B cell (primary cell): ENCODE data around the gene CLK1. TPM values are rescaled to one million over a fixed set of nuclear protein-coding genes. Genes with fewer than 3 reads are reported as not detected.
"Not testable (repeated sequence)": the region's sequence is repeated elsewhere in the genome, so short reads cannot be mapped to it uniquely, and the experiment has no call there.

Experiments used
- ATAC-seq: fragments of 200-7000 bp; cut with Tn5 transposase; one replicate; pipeline ENCODE4 v1.10.0; 2021; ENCODE audit warnings: low read depth, mild to moderate bottlenecking, moderate number of reproducible peaks, moderate library complexity
- CTCF ChIA-PET: fragments of 350-600 bp; sonication (Branson Sonifier 250); formaldehyde crosslinking; loops from one replicate; lab custom pipeline; 2021; ENCODE audit warnings: antibody characterized with exemption, inconsistent platforms; lab: Charles Lee
- POLR2A ChIA-PET: fragments of 350-600 bp; sonication (Branson Sonifier 250); formaldehyde crosslinking; loops from one replicate; lab custom pipeline; 2021; ENCODE audit warnings: antibody characterized with exemption; lab: Charles Lee
- DNase-seq: peaks from one replicate; pipeline ENCODE4 v3.0.0; 2013
- H2AFZ ChIP-seq: 2 replicates; pipeline ENCODE4 v1.6.1; 2012; ENCODE audit warnings: mild to moderate bottlenecking, low read depth, low read length; ENCODE audit not compliant: insufficient read depth, poor library complexity, severe bottlenecking
- H3K27ac ChIP-seq, 2 donors: 1 replicate in 1 of 2; 2 replicates in 1 of 2; pipeline ENCODE4 v1.5.1; 2012 to 2013; ENCODE audit warnings: low read length in 2 of 2, mild to moderate bottlenecking in 2 of 2, moderate library complexity in 1 of 2
- H3K27me3 ChIP-seq, 4 experiments: fragments of 200-600 bp in 1 of 4; sonication (generic) in 1 of 4; replicated peaks in 1 of 4; 1 replicate in 2 of 4; 2 replicates in 2 of 4; pipeline versions ENCODE4 v1.6.1 to v1.7.0; 2013 to 2016; ENCODE audit warnings: low read length in 3 of 4, mild to moderate bottlenecking in 2 of 4, mixed read lengths in 1 of 4, moderate library complexity in 1 of 4; ENCODE audit not compliant: insufficient read depth in 4 of 4, control insufficient read depth in 3 of 4; ENCODE audit errors: control extremely low read depth in 1 of 4
- H3K36me3 ChIP-seq, 2 experiments: replicated peaks in 1 of 2; 1 replicate in 1 of 2; 2 replicates in 1 of 2; pipeline versions ENCODE4 v1.6.1 to v1.7.1; 2013; ENCODE audit warnings: low read length in 1 of 2; ENCODE audit not compliant: insufficient read depth in 2 of 2, control insufficient read depth in 1 of 2; ENCODE audit errors: control extremely low read depth in 1 of 2, extremely low read depth in 1 of 2
- H3K4me1 ChIP-seq, 2 donors: fragments of 200-600 bp in 1 of 2; sonication (generic) in 1 of 2; 1 replicate in 1 of 2; 2 replicates in 1 of 2; pipeline versions ENCODE4 v1.5.1 to v1.6.1; 2013 to 2017; ENCODE audit warnings: low read length in 2 of 2; ENCODE audit not compliant: control insufficient read depth in 2 of 2, insufficient read depth in 2 of 2
- H3K4me2 ChIP-seq: replicated peaks from 2 replicates; pipeline ENCODE3; 2012; ENCODE audit warnings: mild to moderate bottlenecking, low read depth, low read length; ENCODE audit not compliant: poor library complexity, severe bottlenecking
- H3K4me3 ChIP-seq, 5 experiments: fragments of 200-600 bp in 1 of 5; sonication (generic) in 1 of 5; 1 replicate in 3 of 5; 2 replicates in 2 of 5; pipeline versions ENCODE4 v1.5.1 to v1.7.0; 2011 to 2016; ENCODE audit warnings: low read length in 4 of 5, mild to moderate bottlenecking in 4 of 5, low read depth in 2 of 5, control low read depth in 1 of 5, moderate library complexity in 1 of 5; ENCODE audit not compliant: insufficient read depth in 1 of 5; ENCODE audit errors: control extremely low read depth in 1 of 5, extremely low read depth in 1 of 5
- H3K79me2 ChIP-seq: fragments of 200-600 bp; sonication (generic); one replicate; pipeline ENCODE4 v1.6.0; 2016; ENCODE audit warnings: low read length; ENCODE audit not compliant: control insufficient read depth, insufficient read depth
- H3K9ac ChIP-seq: fragments of 200-600 bp; sonication (generic); 2 replicates; pipeline ENCODE4 v1.6.1; 2017; ENCODE audit warnings: mild to moderate bottlenecking, low read length, moderate library complexity
- H3K9me3 ChIP-seq, 3 donors: one replicate each; pipeline versions ENCODE4 v1.6.1 to v1.7.1; 2013; ENCODE audit warnings: low read length in 2 of 3; ENCODE audit not compliant: control insufficient read depth in 2 of 3, insufficient read depth in 1 of 3; ENCODE audit errors: control extremely low read depth in 1 of 3
- H4K20me1 ChIP-seq: 2 replicates; pipeline ENCODE4 v1.6.0; 2012; ENCODE audit warnings: mild to moderate bottlenecking, low read length; ENCODE audit not compliant: insufficient read depth, control insufficient read depth, poor library complexity, severe bottlenecking
- H3K27ac Mint-ChIP-seq: one replicate; pipeline ENCODE4 v1.8.0; 2021; ENCODE audit warnings: mixed read lengths
- H3K27me3 Mint-ChIP-seq: one replicate; pipeline ENCODE4 v1.8.0; 2021; ENCODE audit warnings: mixed read lengths
- H3K4me1 Mint-ChIP-seq: one replicate; pipeline ENCODE4 v1.8.0; 2021; ENCODE audit warnings: mixed read lengths
- H3K4me3 Mint-ChIP-seq: one replicate; pipeline ENCODE4 v1.8.0; 2021; ENCODE audit warnings: mixed read lengths
- H3K9me3 Mint-ChIP-seq: one replicate; pipeline ENCODE4 v1.8.0; 2022; ENCODE audit warnings: mixed read lengths; ENCODE audit not compliant: insufficient read depth
- CTCF ChIP-seq: fragments of 200-600 bp; IDR thresholded peaks from one replicate; pipeline ENCODE4 v1.8.0; 2022; ENCODE audit warnings: antibody characterized with exemption, mild to moderate bottlenecking
- EZH2 ChIP-seq: IDR thresholded peaks from 2 replicates; pipeline ENCODE4 v1.6.1; 2012; ENCODE audit warnings: borderline replicate concordance, low read depth, mild to moderate bottlenecking, moderate library complexity, low read length; ENCODE audit not compliant: insufficient read depth, poor library complexity, severe bottlenecking
- WGBS: methylation state at CpG from one replicate; pipeline ENCODE4 v1.1.5; 2013; ENCODE audit warnings: missing lambda C conversion rate; ENCODE audit not compliant: insufficient coverage; 5-methylcytosine and 5-hydroxymethylcytosine counted together
- intact Hi-C: fragments of 100-400 bp; cut with micrococcal nuclease; formaldehyde crosslinking; loops from one replicate; pipeline ENCODE4 v1.10.0; 2022
- polyA plus RNA-seq: library from polyadenylated mRNA; depleted of rRNA; stranded (reverse); fragments of >200 nt; gene quantifications from 2 replicates; pipeline ENCODE4 v1.2.3, GENCODE V29; 2012
- total RNA-seq, 2 donors: library from RNA; stranded (reverse); fragments of 120-200 nt in 1 of 2; gene quantifications; 1 replicate in 1 of 2; 2 replicates in 1 of 2; pipeline versions ENCODE4 v1.2.3 to v1.2.4, GENCODE V29; 2013 to 2022

CLK1 gene
- total and polyA plus RNA-seq, 2 donors (not counting 1 experiment from before 2014, with no cell fraction given) = 396 to 579 TPM

GRCh38 chr2:200820573-200821234 is 43.8 kb downstream of the CLK1 start:
- Mint-ChIP-seq H3K4me1 (peaks cover 2% of the 10 kb centered on the region), H3K9me3 (no peaks in the 10 kb centered on the region), H3K27me3 (no peaks in the 10 kb centered on the region), H3K4me3 (no peak overlapping the region), H3K27ac (no peak overlapping the region)
- no peaks in the 10 kb centered on the region for H3K27me3 ChIP-seq
- ChIA-PET CTCF (interaction anchor here (1.7 kb wide), 1 partner anchor 9 kb away, joined by 4 read pairs; the partner anchor contains the start of gene BZW1), POLR2A (interaction anchor here (0.7 kb wide), 1 partner anchor 133 kb away, joined by 3 read pairs; no protein-coding TSS in a partner anchor)
- WGBS = 100% methylated on average over 1 of the region's 5 CpGs
- peaks cover 6% of the 10 kb centered on the region for H4K20me1 ChIP-seq
- H3K27ac ChIP-seq = no peak overlapping the region
- no peak for DNase-seq
- ATAC-seq = no peak
- H3K4me2 ChIP-seq = no peak overlapping the region
- intact Hi-C loops = no loop called here
- no peaks in the 10 kb centered on the region for H3K9me3 ChIP-seq
- H3K4me3 ChIP-seq = no peak overlapping the region
- H3K36me3 ChIP-seq = peaks cover 28 to 64% of the 10 kb centered on the region in 2 experiments
- no peak overlapping the region for H2AFZ ChIP-seq
- no peaks in the 10 kb centered on the region for H3K4me1 ChIP-seq
- no peaks in the 10 kb centered on the region for H3K79me2 ChIP-seq
- H3K9ac ChIP-seq = no peak overlapping the region
- no peak for TF ChIP-seq CTCF
- TF ChIP-seq EZH2 = no peak

GRCh38 chr2:200818732-200819131 is 45.7 kb downstream of the CLK1 start:
- not testable (repeated sequence) for ATAC-seq, H3K4me1 ChIP-seq, H3K4me3 ChIP-seq, H3K27ac Mint-ChIP-seq, H3K27me3 Mint-ChIP-seq, H3K27me3 ChIP-seq, H3K9ac ChIP-seq, H3K4me2 ChIP-seq, H3K9me3 ChIP-seq, H3K9me3 Mint-ChIP-seq, DNase-seq, H2AFZ ChIP-seq, H3K27ac ChIP-seq, H3K4me3 Mint-ChIP-seq
- H3K4me1 Mint-ChIP-seq = peaks cover 18% of the 10 kb centered on the region
- Histone ChIP-seq H3K79me2 (peaks cover 16% of the 10 kb centered on the region), H3K36me3 (peaks cover 40 to 80% of the 10 kb centered on the region in 2 experiments), H4K20me1 (peaks cover 23% of the 10 kb centered on the region)
- intact Hi-C loops = loop anchor here (10.0 kb wide), 1 partner anchor 386 kb away; no protein-coding TSS in a partner anchor
- POLR2A ChIA-PET = interaction anchor here (0.6 to 0.9 kb wide), 2 partner anchors 35 to 46 kb away, joined by 4 to 14 read pairs; partner anchors contain the start of gene CLK1
- CTCF ChIA-PET = interaction anchor here (0.6 to 1.7 kb wide), 3 partner anchors 8 to 416 kb away, joined by 3 to 4 read pairs (median 3); partner anchors contain the start of gene BZW1
- 86% methylated on average over 1 of the region's 3 CpGs for WGBS
